T-helper 2 cell (primary cell): ENCODE data around the gene HNRNPA2B1.
A peak's percentile ranks its signal among the peaks of the same experiment; 100 is the strongest.

ENCODE experiments used
- DNase-seq, 5 experiments: peaks; one replicate each; pipeline versions ENCODE4 v3.0.0 to v3.0.0-alpha.2; 2012 to 2022
- total RNA-seq, 2 donors: gene quantifications; one replicate each; lab custom pipeline; 2026; lab: John Stamatoyannopoulos, UW

The HNRNPA2B1 gene
- 932 to 1,251 reads per million in 2 donors for total RNA-seq

- DNase-seq: peak; percentile 93 to 99 (median 95)
These were observed at the start of gene HNRNPA2B1 for GRCh38 chr7:26200444-26201246. HNRNPA2B1 (minus strand) TSS chr7:26200746; CDS start chr7:26200577, 169 bp downstream.

GRCh38 chr7:26250239-26250638 is 49.7 kb upstream of the HNRNPA2B1 start:
- peak in 1 of 5 experiments; percentile 29 for DNase-seq

GRCh38 chr7:26245150-26245549 is 44.6 kb upstream of the HNRNPA2B1 start:
- DNase-seq: no peak

DNA sequence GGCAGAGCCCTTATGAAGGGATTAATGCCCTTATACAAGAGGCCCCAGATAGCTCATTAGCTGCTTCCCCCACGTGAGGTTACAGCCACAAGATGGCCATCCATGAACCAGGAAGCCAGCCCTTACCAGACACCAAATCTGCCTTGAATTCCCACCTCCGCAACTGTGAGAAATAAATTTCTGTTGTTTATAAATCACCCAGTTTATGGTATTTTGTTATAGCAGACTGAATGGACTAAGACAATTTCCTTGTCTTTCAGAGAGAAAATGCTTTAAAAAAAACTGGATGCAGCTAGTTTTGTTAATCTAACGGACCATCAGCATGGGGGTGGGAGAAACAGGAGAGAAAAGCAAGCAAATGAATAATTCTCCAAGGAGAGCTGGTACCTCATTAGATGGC is 37.5 kb upstream of the HNRNPA2B1 start:
- DNase-seq: no peak

DNA sequence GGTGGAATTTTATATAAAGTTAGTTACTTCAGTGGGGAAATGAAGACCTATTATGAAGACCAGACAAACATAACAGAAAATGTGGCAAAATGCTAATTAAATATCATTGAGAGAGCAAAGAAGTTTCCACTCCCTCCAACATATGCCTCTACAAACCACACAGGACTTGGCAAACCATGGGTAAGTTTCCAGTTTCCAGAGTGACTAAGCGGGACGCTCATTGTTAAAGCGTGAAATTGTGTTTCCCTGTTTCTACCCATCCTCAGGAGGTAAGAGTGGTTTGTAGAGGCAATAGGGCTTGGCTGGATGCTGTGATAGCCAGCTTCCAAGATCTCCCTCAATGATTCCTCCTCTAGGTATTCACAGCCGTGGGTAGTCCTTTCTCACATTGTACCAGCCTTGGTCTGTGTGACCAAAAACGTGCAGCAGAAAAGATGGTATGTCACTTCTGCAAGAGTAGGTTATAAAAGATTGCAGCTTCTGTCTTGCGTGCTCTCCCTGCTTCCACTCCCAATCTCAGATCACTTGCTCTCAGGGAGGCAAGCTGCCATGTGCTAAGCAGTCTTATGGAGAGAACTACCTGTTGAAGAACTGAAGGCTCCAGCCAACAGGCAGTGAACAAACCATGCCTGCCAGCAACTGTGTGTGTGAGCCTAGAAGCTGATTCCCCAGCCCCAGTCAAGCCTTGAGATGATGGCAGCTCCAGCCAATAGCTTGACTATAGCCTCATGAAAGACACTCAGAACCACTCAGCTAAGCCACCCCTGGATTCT is 36.7 kb upstream of the HNRNPA2B1 start:
- no peak for DNase-seq

DNA sequence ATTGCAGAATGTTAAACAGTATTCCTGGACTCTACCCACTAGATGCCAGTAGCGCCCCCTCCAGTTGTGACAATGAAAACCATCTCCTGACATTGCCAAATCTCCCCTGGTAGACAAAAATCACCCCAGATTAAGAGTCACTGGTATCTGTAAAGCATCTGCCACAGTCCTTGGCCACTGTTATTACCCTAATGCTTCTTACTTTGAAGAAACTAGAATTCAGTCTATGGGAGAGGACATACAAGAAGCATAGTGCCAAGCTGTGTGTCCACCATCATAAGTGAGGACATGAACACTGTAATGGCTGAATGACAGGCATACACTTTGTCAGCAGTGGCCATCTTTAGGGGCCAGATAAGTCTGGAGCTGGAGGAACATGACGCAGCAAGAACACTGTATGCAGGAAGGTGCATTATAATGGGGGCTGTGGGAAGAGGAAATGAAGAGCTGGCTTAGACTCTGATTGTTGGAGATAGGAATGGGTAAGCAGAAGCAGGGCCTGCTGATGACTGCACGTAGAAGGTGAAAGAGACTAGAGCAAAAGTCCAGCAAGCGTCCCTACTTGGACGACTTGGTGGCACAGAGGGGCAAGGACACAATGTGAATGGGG is 33.5 kb upstream of the HNRNPA2B1 start:
- no peak for DNase-seq

DNA sequence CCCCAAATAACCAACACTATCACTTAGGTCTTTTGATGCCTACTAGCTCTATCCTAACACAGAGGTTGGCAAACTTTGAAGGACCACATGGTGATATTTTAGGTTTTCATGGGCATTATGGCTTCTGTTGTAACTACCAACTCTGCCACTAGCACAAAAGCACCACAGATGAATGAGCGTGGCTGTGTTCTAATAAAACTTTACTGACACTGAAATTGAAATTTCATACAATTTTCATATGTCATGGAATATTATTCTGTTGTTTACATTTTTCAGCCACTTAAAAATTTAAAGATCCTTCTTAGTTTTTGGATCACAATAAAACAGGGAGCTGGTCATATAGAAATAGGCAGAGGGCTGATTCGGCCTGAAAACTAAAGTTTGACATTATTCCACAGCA is 27.4 kb upstream of the HNRNPA2B1 start:
- no peak for DNase-seq

GRCh38 chr7:26224359-26224758 is 23.8 kb upstream of the HNRNPA2B1 start:
- DNase-seq: no peak

- no peak for DNase-seq
These were observed 15.5 kb upstream of the HNRNPA2B1 start for GRCh38 chr7:26216049-26216448.

- no peak for DNase-seq
These were observed 13.4 kb upstream of the HNRNPA2B1 start for GRCh38 chr7:26213807-26214515.

GRCh38 chr7:26212921-26213718 is 12.6 kb upstream of the HNRNPA2B1 start:
- DNase-seq: no peak

- DNase-seq: no peak
These were observed 7.5 kb upstream of the HNRNPA2B1 start for GRCh38 chr7:26208040-26208439.

DNA sequence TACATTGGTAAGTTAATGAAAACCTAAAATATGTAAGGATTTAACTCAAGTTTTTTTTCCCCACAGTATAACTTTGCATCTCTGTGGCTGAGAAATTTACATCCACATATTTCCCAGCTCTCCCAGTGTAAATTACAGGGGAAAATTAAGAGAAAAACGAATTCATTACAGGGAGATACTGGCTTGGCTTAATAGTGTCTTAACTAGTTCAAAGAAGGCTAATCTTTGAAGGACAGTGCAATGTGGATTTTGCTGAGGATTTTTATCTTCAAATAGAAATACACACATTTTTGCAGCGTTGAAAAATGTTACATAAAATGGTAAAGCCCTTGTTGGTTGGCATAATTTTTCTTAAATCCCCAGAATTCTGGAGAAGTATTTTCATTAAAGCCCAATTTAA is 2.5 kb upstream of the HNRNPA2B1 start:
- no peak for DNase-seq

GRCh38 chr7:26202019-26202990 is 1.8 kb upstream of the HNRNPA2B1 start:
- peak in 4 of 5 experiments; percentile 34 to 57 (median 48) for DNase-seq

DNA sequence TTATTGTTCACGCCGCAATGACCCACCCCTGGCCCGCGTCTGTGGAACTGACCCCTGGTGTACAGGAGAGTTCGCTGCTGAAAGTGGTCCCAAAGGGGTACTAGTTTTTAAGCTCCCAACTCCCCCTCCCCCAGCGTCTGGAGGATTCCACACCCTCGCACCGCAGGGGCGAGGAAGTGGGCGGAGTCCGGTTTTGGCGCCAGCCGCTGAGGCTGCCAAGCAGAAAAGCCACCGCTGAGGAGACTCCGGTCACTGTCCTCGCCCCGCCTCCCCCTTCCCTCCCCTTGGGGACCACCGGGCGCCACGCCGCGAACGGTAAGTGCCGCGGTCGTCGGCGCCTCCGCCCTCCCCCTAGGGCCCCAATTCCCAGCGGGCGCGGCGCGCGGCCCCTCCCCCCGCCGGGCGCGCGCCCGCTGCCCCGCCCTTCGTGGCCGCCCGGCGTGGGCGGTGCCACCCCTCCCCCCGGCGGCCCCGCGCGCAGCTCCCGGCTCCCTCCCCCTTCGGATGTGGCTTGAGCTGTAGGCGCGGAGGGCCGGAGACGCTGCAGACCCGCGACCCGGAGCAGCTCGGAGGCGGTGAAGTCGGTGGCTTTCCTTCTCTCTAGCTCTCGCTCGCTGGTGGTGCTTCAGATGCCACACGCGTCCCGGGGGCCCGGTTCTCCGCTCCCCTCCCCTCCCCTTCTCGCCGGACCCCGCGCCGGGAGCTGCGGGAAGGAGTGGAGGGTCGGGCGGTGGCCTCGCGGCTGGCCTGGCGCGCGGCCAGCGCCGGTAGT is 887 bp upstream of the HNRNPA2B1 start, which contains the start of gene CBX3:
CBX3 (plus strand) TSS at position 499 of the 772 bp plus-strand sequence. CDS start 1,254 bp downstream, outside the sequence.
- DNase-seq: peak; percentile 73 to 96 (median 80)

DNA sequence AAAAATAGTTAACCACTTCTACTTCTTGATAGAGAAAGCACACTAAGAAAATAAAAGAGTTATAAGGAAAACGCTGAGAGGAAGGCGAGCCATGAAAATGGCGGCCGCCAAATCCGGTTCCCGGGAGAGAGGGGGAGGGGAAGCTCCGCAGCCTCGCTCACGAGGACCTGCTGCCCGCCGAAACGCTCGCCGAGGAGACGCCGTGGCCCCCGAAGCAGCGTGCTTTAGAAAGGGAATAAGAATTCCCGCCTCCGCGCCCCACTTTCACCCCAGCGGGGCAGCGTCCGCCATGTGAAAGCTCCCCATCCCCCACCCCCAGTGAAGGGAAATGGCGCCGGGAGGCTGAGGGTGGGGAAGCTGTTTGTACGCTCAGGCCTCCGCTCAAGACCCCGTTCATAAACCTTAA is 505 bp downstream of the HNRNPA2B1 start:
- DNase-seq: peak; percentile 53 to 79 (median 70)

DNA sequence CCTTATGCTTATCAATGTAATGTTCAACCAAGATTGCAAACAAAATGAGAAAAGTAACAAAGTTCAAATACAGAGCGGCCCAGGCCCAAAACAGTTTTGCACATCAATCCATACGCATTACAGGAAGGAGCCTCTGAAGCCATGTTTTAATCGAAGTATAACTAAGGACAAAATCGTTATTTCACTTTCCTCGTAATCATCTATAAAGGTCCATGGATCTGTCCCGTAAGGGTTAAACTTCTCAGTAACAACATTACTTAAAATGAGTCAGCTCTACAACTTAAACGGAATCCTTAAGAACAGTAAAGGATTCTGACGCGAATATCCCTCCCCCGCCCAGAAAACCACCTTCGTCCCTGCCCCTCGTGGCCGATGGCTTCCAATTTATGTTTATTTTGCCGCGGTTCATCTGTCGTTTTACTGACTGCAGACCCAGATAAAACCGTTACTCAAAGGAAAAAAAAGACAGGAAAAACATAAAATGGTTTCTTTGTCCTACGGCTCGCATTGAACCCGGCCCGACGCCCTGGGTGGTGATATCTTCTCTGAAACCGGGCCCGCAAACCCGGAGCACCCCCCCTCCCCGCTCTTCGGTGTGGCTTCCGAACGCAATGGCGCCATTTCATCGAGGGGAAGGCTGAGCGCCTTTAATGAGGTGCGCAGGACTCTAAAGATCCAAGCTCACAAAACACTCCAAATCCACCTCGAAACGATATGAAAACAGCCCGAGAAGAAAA is 1.1 kb downstream of the HNRNPA2B1 start:
- peak; percentile 28 to 84 (median 55) for DNase-seq

DNA sequence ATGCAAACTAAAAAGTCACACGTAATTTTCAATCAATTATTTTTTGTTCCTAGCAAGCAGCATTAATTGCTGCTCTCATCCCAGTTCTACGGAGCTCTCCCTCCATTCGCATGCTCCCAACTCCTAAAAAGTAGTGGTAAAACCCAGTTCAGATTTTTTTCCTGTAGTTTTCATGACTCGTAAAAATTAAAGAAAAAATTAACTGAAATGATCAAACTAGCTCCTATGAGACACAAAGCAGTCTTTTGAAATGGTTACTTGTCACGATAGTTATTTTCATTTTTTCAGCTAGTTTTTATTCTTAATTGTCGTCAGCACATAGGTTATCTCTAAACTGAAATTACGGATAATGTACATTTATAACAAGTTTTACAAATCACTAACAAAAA is 1.8 kb downstream of the HNRNPA2B1 start:
- no peak for DNase-seq
